ENCODE measurements around the gene ST3GAL3.

The ST3GAL3 gene

DNA sequence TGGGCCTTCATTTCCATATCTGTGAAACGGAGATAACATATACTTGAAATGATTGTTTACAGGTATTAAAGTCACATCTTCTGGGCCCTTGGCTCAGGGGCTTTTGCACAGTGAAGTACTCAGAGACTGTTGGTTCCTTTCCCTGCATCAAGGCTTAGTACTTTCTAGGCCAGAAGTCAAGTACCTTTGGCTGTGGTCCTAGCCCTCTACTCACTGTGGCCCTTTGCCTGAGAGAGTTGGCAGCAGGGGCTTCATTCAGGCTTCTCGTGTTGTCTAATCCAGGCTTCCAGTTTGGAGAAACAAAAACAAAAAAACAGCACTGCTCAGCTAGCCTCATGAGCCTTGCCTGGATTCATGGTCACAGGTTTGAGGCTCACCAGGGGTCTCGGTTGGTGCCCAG is 254.4 kb downstream of the ST3GAL3 start:
- no peak overlapping the region for H2BK120ac ChIP-seq (ENCODE audit: low read depth, low read length)
- H3K36me3 ChIP-seq (replicated peaks in 1 of 2; ENCODE audit: control insufficient read depth in 2 of 2, insufficient read depth in 2 of 2, low read length in 2 of 2), result peaks cover 18 to 60% of the 10 kb centered on the region in 2 donors
- no peaks in the 10 kb centered on the region for H3K9me3 ChIP-seq (replicated peaks in 1 of 2; ENCODE audit: control insufficient read depth in 2 of 2, insufficient read depth in 1 of 2, low read depth in 1 of 2, low read length in 2 of 2)
- H3K9ac ChIP-seq (ENCODE audit: low read depth, low read length, poor library complexity), result no peak overlapping the region
- H3K4me3 ChIP-seq (ENCODE audit: low read length in 2 of 2), result no peak overlapping the region
- H4K8ac ChIP-seq (ENCODE audit: low read depth, low read length), result no peak overlapping the region
- H3K14ac ChIP-seq (ENCODE audit: low read length), result no peak overlapping the region
- DNase-seq (ENCODE audit: low spot score), result no peak
- WGBS, 2 donors (ENCODE audit: extremely low coverage in 2 of 2, insufficient read length in 2 of 2, insufficient replicate concordance in 1 of 2), result no CpG with 5 or more reads among the region's 3 CpGs
- no peaks in the 10 kb centered on the region for H3K79me1 ChIP-seq (ENCODE audit: low read depth, low read length)
- no peak overlapping the region for H3K27ac ChIP-seq (replicated peaks; ENCODE audit: low read length)
- no peak overlapping the region for H4K91ac ChIP-seq (ENCODE audit: low read depth, low read length, poor library complexity)
- no peak overlapping the region for H2AFZ ChIP-seq (ENCODE audit: low read length)
- no peak overlapping the region for H2AK5ac ChIP-seq (ENCODE audit: low read depth, low read length)
- no peak overlapping the region for H2BK12ac ChIP-seq (ENCODE audit: low read length)
- H3K4me2 ChIP-seq (ENCODE audit: insufficient read depth, low read length, poor library complexity, severe bottlenecking), result no peak overlapping the region
- H3K23ac ChIP-seq (ENCODE audit: low read depth, low read length, poor library complexity), result no peak overlapping the region
- no peak overlapping the region for H3K4ac ChIP-seq (ENCODE audit: low read length)
- H2BK5ac ChIP-seq (ENCODE audit: low read length), result no peak overlapping the region
- no peak overlapping the region for H2BK15ac ChIP-seq (ENCODE audit: low read length)
- no peaks in the 10 kb centered on the region for H3K27me3 ChIP-seq (ENCODE audit: control insufficient read depth in 3 of 3, insufficient read depth in 3 of 3, low read depth in 1 of 3, low read length in 3 of 3)
- no peak overlapping the region for H3K18ac ChIP-seq (ENCODE audit: low read length)
- no peaks in the 10 kb centered on the region for H3K4me1 ChIP-seq (ENCODE audit: control insufficient read depth in 2 of 2, insufficient read depth in 1 of 2, low read depth in 1 of 2, low read length in 2 of 2)

DNA sequence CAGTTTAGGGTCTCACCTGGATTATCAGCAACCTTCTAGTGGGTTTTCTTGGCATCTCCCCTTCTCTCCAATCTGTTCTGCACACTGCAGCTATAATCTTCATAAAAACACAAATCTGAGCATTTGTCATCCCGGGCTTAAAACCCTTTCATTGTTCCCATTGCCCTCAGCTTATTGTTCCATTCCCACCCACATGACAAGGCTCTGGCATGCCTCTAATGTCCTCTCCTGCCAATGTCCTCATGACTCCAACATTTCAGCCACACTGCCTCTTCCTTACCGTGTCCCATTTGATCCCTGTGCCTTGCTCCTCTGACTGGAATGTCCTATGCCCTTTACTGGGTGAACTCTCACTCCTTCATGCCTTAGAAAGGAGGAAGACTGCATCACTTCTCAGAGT is 255.0 kb downstream of the ST3GAL3 start:
- no peak overlapping the region for H3K27ac ChIP-seq (replicated peaks; ENCODE audit: low read length)
- H3K79me1 ChIP-seq (ENCODE audit: low read depth, low read length), result no peaks in the 10 kb centered on the region
- WGBS, 2 donors (ENCODE audit: extremely low coverage in 2 of 2, insufficient read length in 2 of 2, insufficient replicate concordance in 1 of 2), result no CpG with 5 or more reads among the region's 2 CpGs
- H4K8ac ChIP-seq (ENCODE audit: low read depth, low read length), result no peak overlapping the region
- H3K4me2 ChIP-seq (ENCODE audit: insufficient read depth, low read length, poor library complexity, severe bottlenecking), result no peak overlapping the region
- H2BK120ac ChIP-seq (ENCODE audit: low read depth, low read length), result no peak overlapping the region
- no peak for DNase-seq (ENCODE audit: low spot score)
- H3K23ac ChIP-seq (ENCODE audit: low read depth, low read length, poor library complexity), result no peak overlapping the region
- no peak overlapping the region for H3K4me3 ChIP-seq (ENCODE audit: low read length in 2 of 2)
- no peak overlapping the region for H2BK15ac ChIP-seq (ENCODE audit: low read length)
- no peak overlapping the region for H2AK5ac ChIP-seq (ENCODE audit: low read depth, low read length)
- no peak overlapping the region for H2AFZ ChIP-seq (ENCODE audit: low read length)
- no peak overlapping the region for H2BK12ac ChIP-seq (ENCODE audit: low read length)
- no peak overlapping the region for H3K14ac ChIP-seq (ENCODE audit: low read length)
- no peak overlapping the region for H3K4ac ChIP-seq (ENCODE audit: low read length)
- no peak overlapping the region for H4K91ac ChIP-seq (ENCODE audit: low read depth, low read length, poor library complexity)
- no peaks in the 10 kb centered on the region for H3K9me3 ChIP-seq (replicated peaks in 1 of 2; ENCODE audit: control insufficient read depth in 2 of 2, insufficient read depth in 1 of 2, low read depth in 1 of 2, low read length in 2 of 2)
- no peak overlapping the region for H3K18ac ChIP-seq (ENCODE audit: low read length)
- no peak overlapping the region for H2BK5ac ChIP-seq (ENCODE audit: low read length)
- peaks cover 15 to 57% of the 10 kb centered on the region in 2 donors for H3K36me3 ChIP-seq (replicated peaks in 1 of 2; ENCODE audit: control insufficient read depth in 2 of 2, insufficient read depth in 2 of 2, low read length in 2 of 2)
- H3K27me3 ChIP-seq (ENCODE audit: control insufficient read depth in 3 of 3, insufficient read depth in 3 of 3, low read depth in 1 of 3, low read length in 3 of 3), result no peaks in the 10 kb centered on the region
- H3K9ac ChIP-seq (ENCODE audit: low read depth, low read length, poor library complexity), result no peak overlapping the region
- H3K4me1 ChIP-seq (ENCODE audit: control insufficient read depth in 2 of 2, insufficient read depth in 1 of 2, low read depth in 1 of 2, low read length in 2 of 2), result no peaks in the 10 kb centered on the region

DNA sequence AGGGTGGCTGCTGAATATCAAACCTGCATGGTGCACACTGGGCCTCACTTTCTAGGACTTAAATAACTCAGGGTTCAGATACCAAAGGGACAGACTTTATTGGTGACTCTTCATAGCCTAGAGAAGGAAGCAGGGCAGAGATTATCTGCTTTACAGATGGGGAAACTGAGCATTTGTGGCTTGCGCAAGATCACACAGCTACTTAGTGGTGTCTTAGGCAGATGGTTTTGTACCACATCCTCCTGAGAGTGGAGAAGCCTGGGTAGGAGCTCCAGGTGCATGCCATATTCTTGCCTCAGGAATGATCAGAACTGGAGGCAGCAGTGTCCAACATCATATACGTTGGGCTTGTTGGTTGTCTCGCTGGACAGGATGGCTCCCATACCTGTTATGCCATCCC is 255.7 kb downstream of the ST3GAL3 start:
- Histone ChIP-seq H3K4me3 (ENCODE audit: low read length in 2 of 2) (no peak overlapping the region), H3K9me3 (replicated peaks in 1 of 2; ENCODE audit: control insufficient read depth in 2 of 2, insufficient read depth in 1 of 2, low read depth in 1 of 2, low read length in 2 of 2) (no peaks in the 10 kb centered on the region), H2BK120ac (ENCODE audit: low read depth, low read length) (no peak overlapping the region), H3K27me3 (ENCODE audit: control insufficient read depth in 3 of 3, insufficient read depth in 3 of 3, low read depth in 1 of 3, low read length in 3 of 3) (no peaks in the 10 kb centered on the region), H4K91ac (ENCODE audit: low read depth, low read length, poor library complexity) (no peak overlapping the region), H3K4ac (ENCODE audit: low read length) (no peak overlapping the region), H2BK5ac (ENCODE audit: low read length) (no peak overlapping the region), H3K4me1 (ENCODE audit: control insufficient read depth in 2 of 2, insufficient read depth in 1 of 2, low read depth in 1 of 2, low read length in 2 of 2) (no peaks in the 10 kb centered on the region), H3K14ac (ENCODE audit: low read length) (no peak overlapping the region), H3K27ac (replicated peaks; ENCODE audit: low read length) (no peak overlapping the region), H4K8ac (ENCODE audit: low read depth, low read length) (no peak overlapping the region), H3K9ac (ENCODE audit: low read depth, low read length, poor library complexity) (no peak overlapping the region), H3K18ac (ENCODE audit: low read length) (no peak overlapping the region), H2AFZ (ENCODE audit: low read length) (no peak overlapping the region), H3K23ac (ENCODE audit: low read depth, low read length, poor library complexity) (no peak overlapping the region), H2BK12ac (ENCODE audit: low read length) (no peak overlapping the region), H3K4me2 (ENCODE audit: insufficient read depth, low read length, poor library complexity, severe bottlenecking) (no peak overlapping the region), H3K36me3 (replicated peaks in 1 of 2; ENCODE audit: control insufficient read depth in 2 of 2, insufficient read depth in 2 of 2, low read length in 2 of 2) (peaks cover 8 to 54% of the 10 kb centered on the region in 2 donors), H2BK15ac (ENCODE audit: low read length) (no peak overlapping the region), H2AK5ac (ENCODE audit: low read depth, low read length) (no peak overlapping the region), H3K79me1 (ENCODE audit: low read depth, low read length) (no peaks in the 10 kb centered on the region)
- WGBS, 2 donors (ENCODE audit: extremely low coverage in 2 of 2, insufficient read length in 2 of 2, insufficient replicate concordance in 1 of 2), result no CpG with 5 or more reads among the region's 3 CpGs
- no peak for DNase-seq (ENCODE audit: low spot score)

GRCh38 chr1:43963890-43964289 is 256.6 kb downstream of the ST3GAL3 start:
- Histone ChIP-seq H2BK15ac (ENCODE audit: low read length) (no peak overlapping the region), H2AK5ac (ENCODE audit: low read depth, low read length) (no peak overlapping the region)
- WGBS, 2 donors (ENCODE audit: extremely low coverage in 2 of 2, insufficient read length in 2 of 2, insufficient replicate concordance in 1 of 2), result no CpG with 5 or more reads among the region's 5 CpGs

More at GRCh38 chr1:43963890-43964289, 256.6 kb downstream of the ST3GAL3 start:
- Histone ChIP-seq H4K91ac (ENCODE audit: low read depth, low read length, poor library complexity) (no peak overlapping the region), H2AFZ (ENCODE audit: low read length) (no peak overlapping the region), H4K8ac (ENCODE audit: low read depth, low read length) (no peak overlapping the region), H3K23ac (ENCODE audit: low read depth, low read length, poor library complexity) (no peak overlapping the region), H3K79me1 (ENCODE audit: low read depth, low read length) (no peaks in the 10 kb centered on the region), H3K36me3 (replicated peaks in 1 of 2; ENCODE audit: control insufficient read depth in 2 of 2, insufficient read depth in 2 of 2, low read length in 2 of 2) (peaks cover 3 to 46% of the 10 kb centered on the region in 2 donors), H3K9ac (ENCODE audit: low read depth, low read length, poor library complexity) (no peak overlapping the region), H3K27me3 (ENCODE audit: control insufficient read depth in 3 of 3, insufficient read depth in 3 of 3, low read depth in 1 of 3, low read length in 3 of 3) (no peaks in the 10 kb centered on the region), H2BK12ac (ENCODE audit: low read length) (no peak overlapping the region), H3K4me1 (ENCODE audit: control insufficient read depth in 2 of 2, insufficient read depth in 1 of 2, low read depth in 1 of 2, low read length in 2 of 2) (no peaks in the 10 kb centered on the region), H3K4me2 (ENCODE audit: insufficient read depth, low read length, poor library complexity, severe bottlenecking) (no peak overlapping the region), H3K18ac (ENCODE audit: low read length) (no peak overlapping the region), H3K27ac (replicated peaks; ENCODE audit: low read length) (no peak overlapping the region), H2BK5ac (ENCODE audit: low read length) (no peak overlapping the region), H3K9me3 (replicated peaks in 1 of 2; ENCODE audit: control insufficient read depth in 2 of 2, insufficient read depth in 1 of 2, low read depth in 1 of 2, low read length in 2 of 2) (no peaks in the 10 kb centered on the region), H3K4ac (ENCODE audit: low read length) (no peak overlapping the region), H3K4me3 (ENCODE audit: low read length in 2 of 2) (no peak overlapping the region), H3K14ac (ENCODE audit: low read length) (no peak overlapping the region), H2BK120ac (ENCODE audit: low read depth, low read length) (no peak overlapping the region)
- DNase-seq (ENCODE audit: low spot score), result no peak
